ENCODE data around the gene PFN1. TPM values are rescaled to one million over a fixed set of nuclear protein-coding genes. Genes with fewer than 3 reads are reported as not detected.

Gene PFN1
- total RNA-seq, 2 experiments from 2014 or later = 1,726 to 1,759 TPM

- Mint-ChIP-seq H3K36me3 (ENCODE audit: low read depth) (peaks cover 19% of the 10 kb centered on the region), H3K4me3 (no peak overlapping the region), H3K27me3 (no peaks in the 10 kb centered on the region), H3K4me1 (ENCODE audit: low read depth) (peaks cover 12% of the 10 kb centered on the region), H3K27ac (no peak overlapping the region), H3K9me3 (no peaks in the 10 kb centered on the region)
- ChIA-PET POLR2A (interaction anchor here (0.7 kb wide), 1 partner anchor 193 kb away, joined by 4 read pairs; the partner anchor contains the start of gene PELP1), CTCF (interaction anchor here (1.3 to 1.5 kb wide), 2 partner anchors 12 to 108 kb away, joined by 3 to 4 read pairs; no protein-coding TSS in a partner anchor)
- no peak for TF ChIP-seq CTCF (IDR thresholded peaks at IDR 0.05)
- intact Hi-C loops (cut with micrococcal nuclease) = no loop called here
- DNase-seq (no peak), ATAC-seq (no peak)
These were observed 51.1 kb downstream of the PFN1 start for GRCh38 chr17:4897198-4897687.

- TF ChIP-seq CTCF (IDR thresholded peaks at IDR 0.05) = no peak
These were observed 51.8 kb downstream of the PFN1 start for GRCh38 chr17:4896332-4897197.

GRCh38 chr17:4895657-4896331, 52.5 kb downstream of the PFN1 start:
- no peaks in the 10 kb centered on the region for H3K27me3 Mint-ChIP-seq
- H3K9me3 Mint-ChIP-seq = no peaks in the 10 kb centered on the region
- no peak for ATAC-seq
- H3K4me1 Mint-ChIP-seq (ENCODE audit: low read depth) = peaks cover 7% of the 10 kb centered on the region
- no peak overlapping the region for H3K4me3 Mint-ChIP-seq
- TF ChIP-seq CTCF (IDR thresholded peaks at IDR 0.05) = no peak
- CTCF ChIA-PET = interaction anchor here (1.5 kb wide), 1 partner anchor 13 kb away, joined by 3 read pairs; no protein-coding TSS in a partner anchor
- intact Hi-C loops (cut with micrococcal nuclease) = no loop called here
- no peak overlapping the region for H3K27ac Mint-ChIP-seq
- DNase-seq = no peak
- H3K36me3 Mint-ChIP-seq (ENCODE audit: low read depth) = peaks cover 12% of the 10 kb centered on the region
- POLR2A ChIA-PET = interaction anchor here (0.5 to 1.1 kb wide), 2 partner anchors 109 to 237 kb away, joined by 3 read pairs; no protein-coding TSS in a partner anchor

More at GRCh38 chr17:4896332-4897197, 51.8 kb downstream of the PFN1 start:
- ChIA-PET CTCF (interaction anchor here (1.3 to 1.5 kb wide), 2 partner anchors 12 to 107 kb away, joined by 3 to 4 read pairs; no protein-coding TSS in a partner anchor), POLR2A (interaction anchor here (0.5 to 0.7 kb wide), 2 partner anchors 193 to 238 kb away, joined by 3 to 4 read pairs; partner anchors contain the start of gene PELP1)
- intact Hi-C loops (cut with micrococcal nuclease) = no loop called here
- Mint-ChIP-seq H3K27ac (no peak overlapping the region), H3K9me3 (no peaks in the 10 kb centered on the region), H3K4me1 (ENCODE audit: low read depth) (peaks cover 8% of the 10 kb centered on the region), H3K27me3 (no peaks in the 10 kb centered on the region), H3K36me3 (ENCODE audit: low read depth) (peaks cover 17% of the 10 kb centered on the region), H3K4me3 (no peak overlapping the region)
- DNase-seq (no peak), ATAC-seq (no peak)

Small RNA genes lying within 50 kb of the gene (microRNA-seq; reads per million reads assigned to microRNA genes)
- gene MIR6864 (ENCODE audit: borderline microRNAs expressed, borderline replicate concordance) (not detected), gene MIR6865 (ENCODE audit: borderline microRNAs expressed, borderline replicate concordance) (not detected)

Other genes starting within 250 kb of the PFN1 start
- gene PELP1, start 244.4 kb downstream of the PFN1 start, total RNA-seq = 100 to 1,000 TPM; 108 to 117 TPM
- 100 to 1,000 TPM; 163 to 176 TPM for gene ARRB2, start 237.9 kb downstream of the PFN1 start, total RNA-seq
- 10 to 100 TPM; 19.0 to 23.8 TPM for gene MED11, start 217.1 kb downstream of the PFN1 start, total RNA-seq
- gene ZMYND15, start 208.7 kb downstream of the PFN1 start, total RNA-seq = not detected
- gene CXCL16, start 208.6 kb downstream of the PFN1 start, total RNA-seq = 1 to 10 TPM; 2.0 to 2.5 TPM
- not detected for gene TM4SF5, start 176.6 kb downstream of the PFN1 start, total RNA-seq
- gene VMO1, start 162.2 kb downstream of the PFN1 start, total RNA-seq = not detected
- gene GLTPD2, start 159.6 kb downstream of the PFN1 start, total RNA-seq = not detected
- 100 to 1,000 TPM; 131 to 139 TPM for gene PSMB6, start 152.4 kb downstream of the PFN1 start, total RNA-seq
- 1 to 10 TPM; 6.2 to 6.8 TPM for gene PLD2, start 141.4 kb downstream of the PFN1 start, total RNA-seq
- gene MINK1, start 115.2 kb downstream of the PFN1 start, total RNA-seq = 10 to 100 TPM; 50.8 to 51.5 TPM
- 1 to 10 TPM; 3.0 to 3.6 TPM for gene C17orf107, start 49.0 kb downstream of the PFN1 start, total RNA-seq
- under 1 TPM; 0.45 to 0.78 TPM for gene CHRNE, start 45.4 kb downstream of the PFN1 start, total RNA-seq
- gene GP1BA, start 16.3 kb downstream of the PFN1 start, total RNA-seq = not detected
- 10 to 100 TPM; 80.8 to 87.0 TPM for gene SLC25A11, start 8.5 kb downstream of the PFN1 start, total RNA-seq
- gene RNF167, start 8.3 kb downstream of the PFN1 start, total RNA-seq = 100 to 1,000 TPM; 144 to 152 TPM
- gene ENO3, start 2.6 kb upstream of the PFN1 start, total RNA-seq = 10 to 100 TPM; 31.3 to 34.0 TPM
- 10 to 100 TPM; 62.7 to 62.9 TPM for gene SPAG7, start 19.3 kb upstream of the PFN1 start, total RNA-seq
- gene CAMTA2, start 39.1 kb upstream of the PFN1 start, total RNA-seq = 10 to 100 TPM; 91.5 to 99.0 TPM
- gene INCA1, start 49.0 kb upstream of the PFN1 start, total RNA-seq = under 1 TPM in 1 of 2 experiments, not detected in 1; 0.63 TPM
- gene KIF1C, start 49.4 kb upstream of the PFN1 start, total RNA-seq = 10 to 100 TPM; 35.7 to 37.4 TPM
- gene SLC52A1, start 86.9 kb upstream of the PFN1 start, total RNA-seq = under 1 TPM; 0.13 to 0.14 TPM
- 1 to 10 TPM; 1.5 to 1.9 TPM for gene ZFP3, start 129.9 kb upstream of the PFN1 start, total RNA-seq
- gene ZNF232, start 163.3 kb upstream of the PFN1 start, total RNA-seq = 10 to 100 TPM; 16.5 to 19.3 TPM
- gene USP6, start 167.5 kb upstream of the PFN1 start, total RNA-seq = under 1 TPM; 0.04 to 0.07 TPM
- gene ZNF594, start 243.3 kb upstream of the PFN1 start, total RNA-seq = 1 to 10 TPM; 7.7 to 8.7 TPM

Measured in activated CD8-positive, alpha-beta T cell treated with anti-CD3 and anti-CD28 coated beads for 36 hours (primary cell).